Measurements from ENCODE around the gene PRKAA1. TPM values are rescaled to one million over a fixed set of nuclear protein-coding genes. Genes with fewer than 3 reads are reported as not detected.
A peak's percentile ranks its signal among the peaks of the same experiment; 100 is the strongest.

PRKAA1 gene
- total RNA-seq, 4 donors from 2014 or later, result 66.5 to 113 (median 97.9) TPM

DNA sequence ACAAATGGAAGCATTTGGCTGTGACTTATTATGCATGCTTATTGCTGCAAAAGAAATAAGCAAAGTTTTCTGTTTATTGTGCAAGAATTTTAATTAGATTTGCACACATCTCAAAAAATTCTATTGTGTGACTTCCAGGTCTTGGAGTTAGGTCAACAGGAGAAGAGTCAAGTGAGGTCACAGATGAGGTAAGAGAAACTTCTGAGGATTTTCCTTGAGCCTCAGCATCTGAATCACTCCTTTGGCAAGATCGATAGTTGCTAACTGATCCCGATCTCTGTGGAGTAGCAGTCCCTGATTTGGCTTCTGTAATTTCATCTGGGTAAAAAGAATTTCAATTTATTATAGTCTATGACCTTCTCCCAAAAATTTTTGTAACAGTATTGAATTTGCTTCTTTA is 35.5 kb downstream of the PRKAA1 start:
- no peak for ATAC-seq
- no peaks in the 10 kb centered on the region for H3K9me3 ChIP-seq

DNA sequence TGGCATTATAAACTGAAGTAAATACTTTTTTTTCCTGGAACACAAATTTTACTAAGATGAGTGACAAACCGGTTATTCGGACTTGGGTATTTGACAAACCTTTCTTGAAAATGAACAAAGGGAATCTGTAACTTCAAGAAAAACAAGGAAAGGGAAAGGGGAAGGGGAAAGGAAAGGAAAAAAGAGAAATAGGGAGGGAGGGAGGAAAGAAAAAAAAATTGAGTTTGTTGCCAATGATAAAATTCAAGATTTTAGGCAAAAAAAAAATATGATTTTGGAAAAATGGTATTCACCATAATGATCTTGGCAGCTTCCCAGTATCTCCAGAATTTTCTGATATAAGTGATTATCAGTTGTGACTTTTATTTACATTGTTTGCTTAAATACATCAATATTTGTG is 40.8 kb downstream of the PRKAA1 start:
- Histone ChIP-seq H3K27ac (no peak overlapping the region), H3K9me3 (no peaks in the 10 kb centered on the region), H3K4me1 (peaks cover 0 to 20% (median 8%) of the 10 kb centered on the region in 3 donors), H3K27me3 (no peaks in the 10 kb centered on the region), H3K4me3 (no peak overlapping the region), H3K36me3 (peaks cover 0 to 23% of the 10 kb centered on the region in 2 donors)
- WGBS, 2 donors (ENCODE audit: low coverage in 1 of 2), result 91 to 94% methylated on average over 2 of the region's 2 CpGs
- ATAC-seq, result no peak
- TF ChIP-seq POLR2AphosphoS5 (IDR thresholded peaks at IDR 0.05) (no peak), POLR2A (IDR thresholded peaks at IDR 0.05) (no peak), EP300 (IDR thresholded peaks at IDR 0.05) (no peak), CTCF (IDR thresholded peaks at IDR 0.05) (no peak)

More for the DNA sequence above, 35.5 kb downstream of the PRKAA1 start:
- no peak overlapping the region for H3K27ac ChIP-seq
- H3K27me3 ChIP-seq, result no peaks in the 10 kb centered on the region
- no peaks in the 10 kb centered on the region for H3K4me1 ChIP-seq
- WGBS, 2 donors (ENCODE audit: low coverage in 1 of 2), result 54 to 80% methylated on average over 2 of the region's 2 CpGs
- no peak for TF ChIP-seq POLR2AphosphoS5 (IDR thresholded peaks at IDR 0.05)
- TF ChIP-seq CTCF (IDR thresholded peaks at IDR 0.05), result no peak
- no peak for TF ChIP-seq EP300 (IDR thresholded peaks at IDR 0.05)
- TF ChIP-seq POLR2A (IDR thresholded peaks at IDR 0.05), result no peak
- H3K4me3 ChIP-seq, result no peak overlapping the region
- H3K36me3 ChIP-seq, result peaks cover 5 to 74% of the 10 kb centered on the region in 2 donors

DNA sequence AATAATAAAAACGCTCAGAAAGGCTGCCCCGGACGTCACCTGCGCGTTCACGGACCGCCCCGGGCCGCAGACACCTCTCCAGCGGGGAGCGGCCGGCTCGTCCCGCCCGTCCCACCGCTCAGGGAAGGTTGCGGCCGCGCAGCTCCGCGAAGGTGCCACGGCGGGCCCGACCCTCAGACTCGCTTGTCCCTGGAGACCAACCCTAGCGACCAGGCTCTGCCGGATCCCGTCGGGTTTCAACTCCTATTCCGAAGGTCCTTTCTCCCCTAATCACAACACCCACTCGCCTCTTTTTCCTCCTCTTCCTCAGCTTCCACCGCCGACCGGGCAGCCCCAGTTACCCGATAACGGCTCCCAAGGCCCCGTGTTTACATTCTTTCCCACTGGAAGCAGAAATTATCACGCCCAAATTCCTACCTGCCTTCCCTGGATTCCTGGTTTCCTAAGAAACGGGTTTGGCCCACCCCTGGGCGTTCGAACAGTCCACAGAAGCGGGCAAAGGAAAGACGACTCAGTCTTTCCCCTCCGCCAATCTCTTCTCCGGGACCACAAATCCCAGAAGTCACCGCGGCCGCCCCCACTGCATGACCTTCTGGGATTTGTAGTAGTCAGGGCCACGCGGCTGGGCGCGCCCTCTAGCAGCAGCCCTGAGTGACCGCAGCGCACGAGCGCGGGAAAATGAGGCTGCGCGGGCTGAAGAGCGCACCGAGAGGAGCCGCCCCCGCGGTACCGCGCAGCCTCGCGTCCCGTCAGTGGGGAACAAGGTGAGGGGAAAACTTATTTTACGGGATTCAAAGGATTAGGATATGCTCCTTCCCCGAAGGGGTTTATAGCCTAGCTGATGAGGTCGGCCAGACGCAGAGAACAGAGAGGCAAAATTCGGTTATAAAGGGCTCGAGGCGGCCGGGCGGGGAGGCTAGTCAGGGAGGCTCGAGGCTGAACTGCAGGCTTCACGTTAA is 42.5 kb downstream of the PRKAA1 start, which contains the start of gene TTC33:
Gene TTC33 (minus strand): TSS at position 555 of the 959 bp plus-strand sequence. CDS start 8,943 bp downstream, outside the sequence.
- Histone ChIP-seq H3K4me1 (peaks cover 0 to 20% (median 8%) of the 10 kb centered on the region in 3 donors), H3K36me3 (peaks cover 0 to 9% of the 10 kb centered on the region in 2 donors), H3K27me3 (no peaks in the 10 kb centered on the region), H3K9me3 (no peaks in the 10 kb centered on the region), H3K27ac (peak within 1 kb of the TSS; percentile 83 to 94 (median 93)), H3K4me3 (peak within 1 kb of the TSS; percentile 50 to 81)
- ATAC-seq, result peak; percentile 97
- peak; percentile 73 for TF ChIP-seq POLR2AphosphoS5 (IDR thresholded peaks at IDR 0.05)
- TF ChIP-seq CTCF (IDR thresholded peaks at IDR 0.05), result peak; percentile 16 to 93 (median 72)
- peak in 1 of 2 donors; percentile 15 for TF ChIP-seq POLR2A (IDR thresholded peaks at IDR 0.05)
- TF ChIP-seq EP300 (IDR thresholded peaks at IDR 0.05), result no peak
- WGBS, 2 donors (ENCODE audit: low coverage in 1 of 2), result 12 to 18% methylated on average over 16 to 17 of the region's 80 CpGs

DNA sequence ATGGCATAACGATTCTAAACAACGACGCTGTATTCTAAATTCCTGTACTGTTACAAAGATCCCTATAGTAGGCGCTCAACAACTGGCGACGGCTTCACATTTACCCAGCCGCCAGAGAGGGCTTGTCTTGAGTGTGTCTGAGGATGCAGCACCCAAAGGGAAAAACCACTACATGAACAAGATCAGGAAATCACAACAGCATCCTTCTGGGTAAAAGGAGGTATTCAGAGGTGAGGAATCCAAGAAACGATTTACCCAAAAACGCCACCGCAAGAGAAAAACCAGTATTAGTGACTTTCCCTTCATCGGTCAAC is 43.1 kb downstream of the PRKAA1 start:
- Histone ChIP-seq H3K4me1 (peaks cover 0 to 20% (median 8%) of the 10 kb centered on the region in 3 donors), H3K27me3 (no peaks in the 10 kb centered on the region), H3K9me3 (no peaks in the 10 kb centered on the region), H3K4me3 (peak overlapping the region; percentile 50 to 81), H3K27ac (peak overlapping the region; percentile 83 to 94 (median 93)), H3K36me3 (peaks cover 0 to 6% of the 10 kb centered on the region in 2 donors)
- peak; percentile 43 to 73 (median 57) for TF ChIP-seq CTCF (IDR thresholded peaks at IDR 0.05)
- TF ChIP-seq EP300 (IDR thresholded peaks at IDR 0.05), result no peak
- peak; percentile 51 for TF ChIP-seq POLR2AphosphoS5 (IDR thresholded peaks at IDR 0.05)
- 0% methylated on average over 7 to 11 of the region's 11 CpGs for WGBS, 2 donors (ENCODE audit: low coverage in 1 of 2)
- peak; percentile 76 for ATAC-seq
